Endothelial cell (in vitro differentiated cells): Measurements from ENCODE around the gene CCDC9B. TPM values are rescaled to one million over a fixed set of nuclear protein-coding genes. Genes with fewer than 3 reads are reported as not detected.

ENCODE experiments used
- DNase-seq: peaks from one replicate; pipeline ENCODE4 v3.0.0; 2021; ENCODE audit warnings: low spot score
- H3K27ac Mint-ChIP-seq: one replicate; pipeline ENCODE4 v1.8.0; 2021; ENCODE audit warnings: mixed read lengths, inconsistent platforms; ENCODE audit not compliant: unreplicated experiment
- H3K27me3 Mint-ChIP-seq: one replicate; pipeline ENCODE4 v1.8.0; 2021; ENCODE audit warnings: mild to moderate bottlenecking, moderate library complexity, mixed read lengths, inconsistent platforms; ENCODE audit not compliant: unreplicated experiment
- H3K36me3 Mint-ChIP-seq: one replicate; pipeline ENCODE4 v1.8.0; 2021; ENCODE audit warnings: mild to moderate bottlenecking, low read depth, mixed read lengths, inconsistent platforms; ENCODE audit not compliant: unreplicated experiment
- H3K4me1 Mint-ChIP-seq: one replicate; pipeline ENCODE4 v1.8.0; 2021; ENCODE audit warnings: mild to moderate bottlenecking, mixed read lengths, inconsistent platforms; ENCODE audit not compliant: unreplicated experiment
- H3K4me3 Mint-ChIP-seq: one replicate; pipeline ENCODE4 v1.8.0; 2021; ENCODE audit warnings: mild to moderate bottlenecking, mixed read lengths, inconsistent platforms; ENCODE audit not compliant: unreplicated experiment
- H3K9me3 Mint-ChIP-seq: one replicate; pipeline ENCODE4 v1.8.0; 2021; ENCODE audit warnings: mixed read lengths, inconsistent platforms; ENCODE audit not compliant: unreplicated experiment
- long read RNA-seq: library from polyadenylated mRNA; unstranded; transcript quantifications from one replicate; pipeline ENCODE4 v2.0.0, GENCODE V29; 2020; ENCODE audit not compliant: unreplicated experiment
- total RNA-seq: library from RNA; stranded (reverse); fragmentation: NEBNext Ultra II Directional; extraction: Animal tissue kit (Norgen Biotek cat#: 25700); gene quantifications from one replicate; pipeline ENCODE4 v1.2.1, GENCODE V29; 2021; ENCODE audit not compliant: unreplicated experiment
- TF ChIP-seq, protein P1 (sequence below): fragments of 200-600 bp; sonication (generic); IDR thresholded peaks from one replicate; pipeline ENCODE4 v1.5.0; 2021; ENCODE audit warnings: antibody characterized with exemption; ENCODE audit not compliant: unreplicated experiment

CCDC9B gene
- total RNA-seq, result 0.92 TPM
- long read RNA-seq, result 0 reads

DNA sequence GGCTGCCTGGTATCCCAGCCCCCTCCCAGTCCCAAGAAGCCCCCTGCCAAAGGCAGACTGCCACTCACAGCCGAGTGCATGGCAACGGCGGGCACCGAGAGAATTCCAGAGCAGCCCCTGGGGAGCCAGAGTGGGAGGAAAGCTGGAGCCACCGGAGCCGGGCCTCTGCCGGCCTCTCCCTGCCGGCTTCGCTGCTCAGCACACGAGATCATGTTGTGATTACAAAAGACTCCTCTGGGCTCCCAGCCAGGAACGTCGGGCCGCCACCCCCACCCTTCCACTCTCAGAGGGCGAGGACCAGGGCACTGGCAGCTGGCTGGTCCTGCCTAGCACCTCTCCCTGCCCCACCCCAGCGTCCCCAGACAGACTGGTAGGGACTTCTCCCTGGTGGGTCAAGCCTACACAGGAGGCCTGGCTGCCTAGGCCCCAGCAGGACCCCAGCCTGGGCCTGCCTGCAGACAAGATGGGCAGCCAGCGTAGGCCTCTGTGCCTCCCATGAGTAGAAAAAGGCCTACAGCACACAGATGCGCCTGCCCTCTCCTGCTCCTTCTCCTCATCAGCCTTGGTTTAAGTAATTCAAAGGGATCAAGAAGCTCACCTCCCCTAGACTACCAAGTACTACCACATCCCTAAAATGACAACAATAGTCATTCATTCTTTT, at the start of gene CCDC9B:
TSS of gene CCDC9B (minus strand) at position 200 of the 661 bp plus-strand sequence. CDS start at position 80, 120 bp downstream.
- Mint-ChIP-seq H3K36me3 (no peaks in the 10 kb centered on the region), H3K4me3 (peak within 1 kb of the TSS; percentile 77), H3K9me3 (no peaks in the 10 kb centered on the region), H3K4me1 (peaks cover 17% of the 10 kb centered on the region), H3K27ac (peak within 1 kb of the TSS; percentile 42), H3K27me3 (peaks cover 5% of the 10 kb centered on the region)
- TF ChIP-seq, protein P1, sequence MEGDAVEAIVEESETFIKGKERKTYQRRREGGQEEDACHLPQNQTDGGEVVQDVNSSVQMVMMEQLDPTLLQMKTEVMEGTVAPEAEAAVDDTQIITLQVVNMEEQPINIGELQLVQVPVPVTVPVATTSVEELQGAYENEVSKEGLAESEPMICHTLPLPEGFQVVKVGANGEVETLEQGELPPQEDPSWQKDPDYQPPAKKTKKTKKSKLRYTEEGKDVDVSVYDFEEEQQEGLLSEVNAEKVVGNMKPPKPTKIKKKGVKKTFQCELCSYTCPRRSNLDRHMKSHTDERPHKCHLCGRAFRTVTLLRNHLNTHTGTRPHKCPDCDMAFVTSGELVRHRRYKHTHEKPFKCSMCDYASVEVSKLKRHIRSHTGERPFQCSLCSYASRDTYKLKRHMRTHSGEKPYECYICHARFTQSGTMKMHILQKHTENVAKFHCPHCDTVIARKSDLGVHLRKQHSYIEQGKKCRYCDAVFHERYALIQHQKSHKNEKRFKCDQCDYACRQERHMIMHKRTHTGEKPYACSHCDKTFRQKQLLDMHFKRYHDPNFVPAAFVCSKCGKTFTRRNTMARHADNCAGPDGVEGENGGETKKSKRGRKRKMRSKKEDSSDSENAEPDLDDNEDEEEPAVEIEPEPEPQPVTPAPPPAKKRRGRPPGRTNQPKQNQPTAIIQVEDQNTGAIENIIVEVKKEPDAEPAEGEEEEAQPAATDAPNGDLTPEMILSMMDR, result no peak
- no peak for DNase-seq

GRCh38 chr15:40389824-40390595, 49.3 kb upstream of the CCDC9B start:
- peaks cover 40% of the 10 kb centered on the region for H3K36me3 Mint-ChIP-seq
- H3K27me3 Mint-ChIP-seq, result no peaks in the 10 kb centered on the region
- H3K27ac Mint-ChIP-seq, result no peak overlapping the region
- H3K4me1 Mint-ChIP-seq, result no peaks in the 10 kb centered on the region
- no peaks in the 10 kb centered on the region for H3K9me3 Mint-ChIP-seq
- TF ChIP-seq, protein P1, result no peak
- DNase-seq, result no peak
- H3K4me3 Mint-ChIP-seq, result peak overlapping the region; percentile 47

DNA sequence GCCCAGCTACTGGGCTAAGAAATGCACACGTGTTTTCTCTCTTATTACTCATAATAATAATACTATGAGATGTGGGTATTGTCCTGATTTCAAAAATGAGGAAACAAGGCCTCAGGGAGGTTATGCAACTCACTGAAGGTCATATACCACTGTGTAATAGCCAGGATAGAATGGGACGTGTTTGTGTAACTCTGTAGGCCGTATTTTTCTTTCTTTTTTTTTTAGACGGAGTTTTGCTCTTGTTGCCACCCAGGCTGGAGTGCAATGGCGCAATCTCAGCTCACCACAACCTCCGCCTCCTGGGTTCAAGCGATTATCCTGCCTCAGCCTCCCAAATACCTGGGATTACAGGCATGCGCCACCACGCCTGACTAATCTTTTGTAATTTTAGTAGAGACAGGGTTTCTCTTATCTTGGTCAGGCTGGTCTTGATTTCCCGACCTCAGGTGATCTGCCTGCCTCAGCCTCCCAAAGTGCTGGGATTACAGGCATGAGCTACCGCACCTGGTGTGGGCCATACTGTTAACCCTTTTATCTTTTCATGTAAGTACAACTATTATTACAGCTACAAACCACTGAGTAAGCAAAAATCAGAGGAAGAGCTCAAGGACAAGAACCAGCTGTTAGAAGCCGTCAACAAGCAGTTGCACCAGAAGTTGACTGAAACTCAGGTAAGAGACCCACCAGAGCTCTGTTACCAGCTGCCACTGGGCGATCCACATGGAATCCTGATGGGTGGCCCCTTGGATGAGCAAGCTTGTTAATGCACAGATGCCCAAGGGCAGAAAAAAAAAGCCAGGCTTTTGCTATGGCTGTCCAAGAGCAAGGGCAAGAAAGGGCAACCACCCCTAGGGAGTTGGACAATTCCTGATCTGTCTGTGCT, 48.4 kb upstream of the CCDC9B start:
- Mint-ChIP-seq H3K27me3 (no peaks in the 10 kb centered on the region), H3K27ac (no peak overlapping the region), H3K36me3 (peaks cover 43% of the 10 kb centered on the region), H3K4me1 (peaks cover 6% of the 10 kb centered on the region), H3K9me3 (no peaks in the 10 kb centered on the region), H3K4me3 (peak overlapping the region; percentile 18)
- TF ChIP-seq, protein P1, result no peak
- no peak for DNase-seq

DNA sequence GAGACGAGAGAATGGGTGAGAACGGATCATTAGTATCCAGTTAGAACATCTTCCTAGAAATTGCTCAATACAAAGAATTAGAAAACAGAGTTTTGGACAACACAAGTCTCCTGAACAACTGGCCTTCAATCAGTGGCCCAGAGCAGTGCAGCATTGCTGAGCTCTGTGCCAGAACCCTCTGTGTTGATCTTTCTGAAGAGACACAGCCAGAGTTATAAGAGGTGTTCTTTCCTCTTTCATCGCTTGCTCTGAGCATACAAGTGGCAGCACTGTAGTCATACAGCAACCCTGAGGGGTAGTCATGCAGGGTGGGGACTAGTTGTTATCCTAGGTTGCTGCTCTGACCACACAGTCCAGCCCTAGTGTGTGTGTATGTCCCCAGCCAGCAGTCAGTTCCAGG, 45.7 kb upstream of the CCDC9B start:
- H3K4me3 Mint-ChIP-seq, result peak overlapping the region; percentile 15
- no peaks in the 10 kb centered on the region for H3K9me3 Mint-ChIP-seq
- H3K27me3 Mint-ChIP-seq, result peaks cover 4% of the 10 kb centered on the region
- TF ChIP-seq, protein P1, result no peak
- no peak for DNase-seq
- peaks cover 34% of the 10 kb centered on the region for H3K36me3 Mint-ChIP-seq
- peaks cover 13% of the 10 kb centered on the region for H3K4me1 Mint-ChIP-seq
- no peak overlapping the region for H3K27ac Mint-ChIP-seq
